Fibroblast of villous mesenchyme (primary cell): ENCODE results near the gene COMMD1. TPM values are rescaled to one million over a fixed set of nuclear protein-coding genes. Genes with fewer than 3 reads are reported as not detected.

ENCODE experiments used
- DNase-seq: peaks from one replicate; pipeline ENCODE4 v3.0.0-alpha.2; 2010; ENCODE audit warnings: low read depth
- H3K4me3 ChIP-seq: 2 replicates; pipeline ENCODE4 v1.5.1; 2011; ENCODE audit warnings: low read depth, mild to moderate bottlenecking, low read length
- CTCF ChIP-seq: IDR thresholded peaks from 2 replicates; pipeline ENCODE4 v1.5.1; 2012; ENCODE audit warnings: low read depth, mild to moderate bottlenecking, low read length; ENCODE audit not compliant: insufficient read depth
- total RNA-seq: library from RNA; depleted of rRNA; stranded (reverse); fragments of >200 nt; gene quantifications from 2 replicates; pipeline ENCODE4 v1.2.3, GENCODE V29; 2012

Gene COMMD1
- total RNA-seq, 1 donor, result 59.2 TPM

- no peak overlapping the region for H3K4me3 ChIP-seq
- no peak for TF ChIP-seq CTCF
- DNase-seq, result no peak
These were observed 79.2 kb downstream of the COMMD1 start for GRCh38 chr2:61984682-61985081.

GRCh38 chr2:61988462-61989366 is 83.2 kb downstream of the COMMD1 start:
- TF ChIP-seq CTCF, result no peak
- no peak overlapping the region for H3K4me3 ChIP-seq
- DNase-seq, result peak; percentile 32

- peak; percentile 79 for TF ChIP-seq CTCF
- DNase-seq, result peak; percentile 62
- H3K4me3 ChIP-seq, result no peak overlapping the region
These were observed 88.0 kb downstream of the COMMD1 start for GRCh38 chr2:61993422-61994024.

- DNase-seq, result no peak
- no peak for TF ChIP-seq CTCF
- H3K4me3 ChIP-seq, result no peak overlapping the region
These were observed 89.1 kb downstream of the COMMD1 start for GRCh38 chr2:61994531-61994930.

DNA sequence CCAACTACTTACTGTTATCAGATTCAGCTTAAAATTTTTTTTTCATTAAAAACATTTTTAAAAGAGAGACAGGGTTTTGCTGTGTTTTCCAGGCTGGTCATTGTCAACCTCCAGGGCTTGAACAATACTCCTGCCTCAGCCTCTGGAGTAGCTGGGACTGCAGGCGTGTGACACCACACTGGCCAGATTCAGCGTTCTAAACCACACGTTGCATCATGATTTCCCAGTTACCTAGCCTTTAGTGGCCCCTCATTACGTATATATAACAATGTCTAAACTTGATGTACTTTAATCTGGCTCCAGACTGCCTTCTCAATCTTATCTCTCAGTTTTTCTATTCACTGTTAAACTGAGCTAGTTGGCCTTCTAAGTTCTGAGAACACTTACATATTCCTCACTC is 89.6 kb downstream of the COMMD1 start:
- no peak for DNase-seq

GRCh38 chr2:61995515-61995914 is 90.0 kb downstream of the COMMD1 start:
- H3K4me3 ChIP-seq, result no peak overlapping the region
- TF ChIP-seq CTCF, result no peak
- DNase-seq, result no peak

More for the DNA sequence above, 89.6 kb downstream of the COMMD1 start:
- H3K4me3 ChIP-seq, result no peak overlapping the region
- TF ChIP-seq CTCF, result no peak
